PFSK-1 (cell line): ENCODE results near the gene TXLNG.

Source experiments
- SIN3A ChIP-seq: IDR thresholded peaks from 2 replicates; pipeline ENCODE4 v1.6.1; 2012; ENCODE audit warnings: mild to moderate bottlenecking, low read length, moderate library complexity, borderline replicate concordance; ENCODE audit not compliant: insufficient read depth
- TAF1 ChIP-seq: IDR thresholded peaks from 2 replicates; pipeline ENCODE4 v1.6.1; 2012; ENCODE audit warnings: low read length, control low read depth, borderline replicate concordance; ENCODE audit not compliant: insufficient read depth

DNA sequence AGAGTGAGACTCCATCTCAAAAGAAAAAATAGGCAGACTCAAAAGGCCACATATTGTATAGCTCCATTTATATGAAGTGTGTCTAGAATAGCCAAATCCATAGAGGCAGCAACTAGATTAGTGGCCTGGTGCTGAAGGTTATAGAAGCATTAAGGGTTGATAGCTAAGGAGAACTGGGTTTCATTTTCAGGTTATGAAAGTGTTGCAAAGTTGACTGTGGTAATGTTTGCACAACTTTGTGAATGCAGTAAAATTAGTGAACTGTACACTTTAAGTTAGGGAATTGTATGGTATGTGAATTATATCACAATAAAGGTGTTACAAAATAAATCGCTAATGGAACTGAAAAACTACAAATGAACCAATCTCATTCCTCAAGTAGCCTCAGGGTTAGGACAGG is 28.3 kb downstream of the TXLNG start:
- TF ChIP-seq TAF1 (no peak), SIN3A (no peak)
